DLD1 (cell line): Measurements from ENCODE around the gene TCEA2.

ENCODE experiments used
- in situ Hi-C: cut with HindIII; loops from 2 replicates; pipeline ENCODE4 v1.10.0; 2017; ENCODE audit warnings: low sequenced_read_pairs

TCEA2 gene

GRCh38 chr20:64063389-64064144, 569 bp downstream of the TCEA2 start:
- in situ Hi-C loops = no loop called here

GRCh38 chr20:64064145-64064698, 1.2 kb downstream of the TCEA2 start:
- in situ Hi-C loops = no loop called here

- in situ Hi-C loops = no loop called here
These were observed 2.3 kb downstream of the TCEA2 start for GRCh38 chr20:64065062-64065973.

GRCh38 chr20:64065974-64066343, 3.0 kb downstream of the TCEA2 start:
- in situ Hi-C loops = no loop called here

GRCh38 chr20:64067005-64067632, 4.1 kb downstream of the TCEA2 start:
- in situ Hi-C loops = no loop called here

GRCh38 chr20:64067733-64068307, 4.8 kb downstream of the TCEA2 start:
- in situ Hi-C loops = no loop called here

GRCh38 chr20:64068386-64069208, 5.6 kb downstream of the TCEA2 start:
- in situ Hi-C loops = no loop called here

GRCh38 chr20:64069209-64069613, 6.2 kb downstream of the TCEA2 start:
- in situ Hi-C loops = no loop called here

GRCh38 chr20:64069614-64070243, 6.7 kb downstream of the TCEA2 start:
- in situ Hi-C loops = no loop called here

GRCh38 chr20:64070244-64070993, 7.4 kb downstream of the TCEA2 start:
- in situ Hi-C loops = no loop called here

GRCh38 chr20:64071341-64072332, 8.6 kb downstream of the TCEA2 start:
- in situ Hi-C loops = no loop called here

- in situ Hi-C loops = no loop called here
These were observed 9.6 kb downstream of the TCEA2 start for GRCh38 chr20:64072498-64073063.

GRCh38 chr20:64073476-64074183, 10.6 kb downstream of the TCEA2 start:
- in situ Hi-C loops = no loop called here

GRCh38 chr20:64074184-64074789, 11.3 kb downstream of the TCEA2 start:
- in situ Hi-C loops = no loop called here

GRCh38 chr20:64074963-64075362, 12.0 kb downstream of the TCEA2 start:
- in situ Hi-C loops = no loop called here

GRCh38 chr20:64075556-64075955, 12.6 kb downstream of the TCEA2 start:
- in situ Hi-C loops = no loop called here
